ENCODE measurements around the gene PLXNA4.

- no peak for TF ChIP-seq CTCF (IDR thresholded peaks at IDR 0.05)
- TF ChIP-seq POLR2A (IDR thresholded peaks at IDR 0.05) = no peak
These were observed 118.6 kb downstream of the PLXNA4 start for GRCh38 chr7:132457658-132458057.

Measured in prostate gland (tissue), 2 donors.